Tibial nerve (tissue), 4 donors: ENCODE results near the gene CYP19A1. TPM values are rescaled to one million over a fixed set of nuclear protein-coding genes. Genes with fewer than 3 reads are reported as not detected.

Source experiments
- DNase-seq, 2 donors: peaks; one replicate each; pipeline ENCODE4 v3.0.0-alpha.2; 2019; ENCODE audit warnings: low spot score in 2 of 2
- H3K27ac ChIP-seq, 4 donors: fragments of 200-600 bp; sonication (generic) in 3 of 4; one replicate each; pipeline ENCODE4 v1.5.1; 2017 to 2019; ENCODE audit warnings: mild to moderate bottlenecking in 1 of 4
- H3K27me3 ChIP-seq, 2 donors: fragments of 200-600 bp; sonication (generic) in 1 of 2; one replicate each; pipeline versions ENCODE4 v1.5.1 to v1.6.0; 2017 to 2019
- H3K36me3 ChIP-seq, 3 donors: fragments of 200-600 bp; sonication (generic); one replicate each; pipeline ENCODE4 v1.5.1; 2018 to 2019
- H3K4me1 ChIP-seq, 4 donors: fragments of 200-600 bp; sonication (generic) in 3 of 4; one replicate each; pipeline ENCODE4 v1.5.1; 2017 to 2019
- H3K4me3 ChIP-seq, 4 donors: fragments of 200-600 bp; sonication (generic) in 3 of 4; one replicate each; pipeline ENCODE4 v1.5.1; 2017 to 2019; ENCODE audit warnings: mild to moderate bottlenecking in 1 of 4, moderate library complexity in 1 of 4
- H3K9me3 ChIP-seq, 4 donors: fragments of 200-600 bp; sonication (generic) in 3 of 4; one replicate each; pipeline ENCODE4 v1.5.1; 2017 to 2019
- CTCF ChIP-seq, 5 experiments: fragments of 200-600 bp in 3 of 5; fragments of 450-650 bp in 2 of 5; sonication (generic) in 3 of 5; IDR thresholded peaks; one replicate each; pipeline ENCODE4 v1.5.1; 2016 to 2019; ENCODE audit warnings: antibody characterized with exemption in 5 of 5, mild to moderate bottlenecking in 3 of 5, moderate library complexity in 2 of 5
- EP300 ChIP-seq, 2 donors: sonication (generic); formaldehyde crosslinking; IDR thresholded peaks; one replicate each; pipeline ENCODE4 v1.6.1; 2017; ENCODE audit warnings: antibody characterized with exemption in 2 of 2, mild to moderate bottlenecking in 1 of 2
- POLR2A ChIP-seq, 2 donors: fragments of 450-650 bp; IDR thresholded peaks; one replicate each; pipeline ENCODE4 v1.6.1; 2017; ENCODE audit warnings: antibody characterized with exemption in 2 of 2, mild to moderate bottlenecking in 2 of 2, moderate library complexity in 2 of 2
- WGBS, 2 donors: methylation state at CpG; one replicate each; pipeline ENCODE4 v1.1.5; 2018; 5-methylcytosine and 5-hydroxymethylcytosine counted together
- total RNA-seq, 4 donors: library from RNA; depleted of rRNA; stranded (reverse); fragments of >200 nt; gene quantifications; one replicate each; pipeline ENCODE4 v1.1.0, GENCODE V29; 2016

CYP19A1 gene
- total RNA-seq, 4 donors from 2014 or later, result 6.3 to 124 (median 15.6) TPM

GRCh38 chr15:51353976-51354375 is 15.6 kb upstream of the CYP19A1 start:
- 29 to 33% methylated on average over 2 of the region's 2 CpGs for WGBS, 2 donors
- no peaks in the 10 kb centered on the region for H3K9me3 ChIP-seq
- H3K4me3 ChIP-seq, result no peak overlapping the region
- H3K27ac ChIP-seq, result peak overlapping the region in 1 of 4 donors; percentile 20
- H3K4me1 ChIP-seq, result peaks cover 0 to 22% (median 4%) of the 10 kb centered on the region in 4 donors
- H3K27me3 ChIP-seq, result no peaks in the 10 kb centered on the region
- no peak for TF ChIP-seq POLR2A (IDR thresholded peaks at IDR 0.05)
- no peak for TF ChIP-seq CTCF (IDR thresholded peaks at IDR 0.05)
- TF ChIP-seq EP300 (IDR thresholded peaks at IDR 0.05), result no peak
- H3K36me3 ChIP-seq, result no peaks in the 10 kb centered on the region
- no peak for DNase-seq

GRCh38 chr15:51350723-51351122 is 12.3 kb upstream of the CYP19A1 start:
- 94 to 95% methylated on average over 3 of the region's 3 CpGs for WGBS, 2 donors
- H3K27me3 ChIP-seq, result no peaks in the 10 kb centered on the region
- no peak overlapping the region for H3K4me3 ChIP-seq
- no peaks in the 10 kb centered on the region for H3K9me3 ChIP-seq
- H3K4me1 ChIP-seq, result peaks cover 0 to 42% (median 5%) of the 10 kb centered on the region in 4 donors
- TF ChIP-seq EP300 (IDR thresholded peaks at IDR 0.05), result no peak
- no peak for TF ChIP-seq CTCF (IDR thresholded peaks at IDR 0.05)
- no peaks in the 10 kb centered on the region for H3K36me3 ChIP-seq
- no peak for DNase-seq
- no peak overlapping the region for H3K27ac ChIP-seq

- H3K4me3 ChIP-seq, result no peak overlapping the region
- H3K36me3 ChIP-seq, result no peaks in the 10 kb centered on the region
- H3K9me3 ChIP-seq, result no peaks in the 10 kb centered on the region
- peaks cover 0 to 41% (median 5%) of the 10 kb centered on the region in 4 donors for H3K4me1 ChIP-seq
- no peaks in the 10 kb centered on the region for H3K27me3 ChIP-seq
- WGBS, 2 donors, result 26 to 27% methylated on average over 4 of the region's 4 CpGs
- H3K27ac ChIP-seq, result peak overlapping the region in 2 of 4 donors; percentile 53 to 84
- TF ChIP-seq EP300 (IDR thresholded peaks at IDR 0.05) (peak in 1 of 2 donors; percentile 24), POLR2A (IDR thresholded peaks at IDR 0.05) (no peak), CTCF (IDR thresholded peaks at IDR 0.05) (no peak)
- no peak for DNase-seq
Observed at GRCh38 chr15:51349156-51349844, 10.9 kb upstream of the CYP19A1 start.

- H3K9me3 ChIP-seq, result no peaks in the 10 kb centered on the region
- H3K36me3 ChIP-seq, result no peaks in the 10 kb centered on the region
- peaks cover 0 to 36% (median 5%) of the 10 kb centered on the region in 4 donors for H3K4me1 ChIP-seq
- no peak overlapping the region for H3K4me3 ChIP-seq
- H3K27me3 ChIP-seq, result no peaks in the 10 kb centered on the region
- 16% methylated on average over 5 of the region's 5 CpGs for WGBS, 2 donors
- peak overlapping the region in 2 of 4 donors; percentile 53 to 84 for H3K27ac ChIP-seq
- no peak for DNase-seq
- TF ChIP-seq POLR2A (IDR thresholded peaks at IDR 0.05), result no peak
- TF ChIP-seq CTCF (IDR thresholded peaks at IDR 0.05), result no peak
- no peak for TF ChIP-seq EP300 (IDR thresholded peaks at IDR 0.05)
Observed at GRCh38 chr15:51348688-51349087, 10.3 kb upstream of the CYP19A1 start.

GRCh38 chr15:51346136-51346535 is 7.7 kb upstream of the CYP19A1 start:
- no peaks in the 10 kb centered on the region for H3K36me3 ChIP-seq
- 29 to 58% methylated on average over 3 of the region's 3 CpGs for WGBS, 2 donors
- no peak overlapping the region for H3K4me3 ChIP-seq
- DNase-seq, result no peak
- no peaks in the 10 kb centered on the region for H3K9me3 ChIP-seq
- peaks cover 0 to 56% (median 6%) of the 10 kb centered on the region in 4 donors for H3K4me1 ChIP-seq
- no peak overlapping the region for H3K27ac ChIP-seq
- no peaks in the 10 kb centered on the region for H3K27me3 ChIP-seq
- no peak for TF ChIP-seq EP300 (IDR thresholded peaks at IDR 0.05)
- no peak for TF ChIP-seq CTCF (IDR thresholded peaks at IDR 0.05)
- TF ChIP-seq POLR2A (IDR thresholded peaks at IDR 0.05), result no peak
